Inflammatory macrophage (primary cell): ENCODE data around the gene SLC25A27.

ENCODE experiments used
- DNase-seq, 2 donors: peaks; one replicate each; pipeline ENCODE4 v3.0.0-alpha.2; 2020 to 2022

The SLC25A27 gene

DNA sequence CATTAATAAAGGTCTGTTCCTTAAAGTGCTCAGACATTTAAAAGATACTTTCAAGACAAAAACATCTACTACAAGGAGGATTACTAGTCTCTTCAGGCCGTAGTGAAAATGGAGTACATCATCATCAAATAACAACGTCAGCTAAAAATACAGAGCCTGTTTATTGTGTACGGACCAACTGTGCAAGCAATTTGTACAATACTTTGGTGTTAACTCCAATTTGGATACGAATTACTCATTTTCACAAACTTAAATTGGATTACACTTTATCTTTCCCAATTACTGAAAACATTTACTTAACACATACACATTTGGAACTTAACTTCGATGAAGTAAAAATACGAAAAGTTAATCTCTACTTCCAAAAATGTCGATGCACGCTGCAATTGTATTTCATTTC, 959 bp upstream of the SLC25A27 start:
- DNase-seq = no peak

DNA sequence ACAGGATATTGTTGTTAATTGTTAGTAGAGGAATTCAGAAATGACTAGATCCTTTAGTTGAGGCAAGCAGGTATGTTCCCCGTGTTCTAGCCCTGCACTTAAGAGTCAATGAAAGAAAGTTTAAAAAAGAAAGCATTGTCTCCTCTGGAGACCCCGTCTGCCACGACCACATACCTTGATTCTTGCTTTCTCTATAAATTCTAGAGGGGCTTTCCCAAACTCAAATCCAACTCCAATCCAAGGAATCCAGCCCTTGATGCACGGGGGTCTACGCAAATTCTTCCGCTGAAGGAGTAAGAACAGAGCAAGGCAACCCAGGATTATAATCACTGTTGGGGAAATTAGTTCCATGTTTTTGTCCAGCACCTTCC, 558 bp upstream of the SLC25A27 start:
- DNase-seq = no peak

DNA sequence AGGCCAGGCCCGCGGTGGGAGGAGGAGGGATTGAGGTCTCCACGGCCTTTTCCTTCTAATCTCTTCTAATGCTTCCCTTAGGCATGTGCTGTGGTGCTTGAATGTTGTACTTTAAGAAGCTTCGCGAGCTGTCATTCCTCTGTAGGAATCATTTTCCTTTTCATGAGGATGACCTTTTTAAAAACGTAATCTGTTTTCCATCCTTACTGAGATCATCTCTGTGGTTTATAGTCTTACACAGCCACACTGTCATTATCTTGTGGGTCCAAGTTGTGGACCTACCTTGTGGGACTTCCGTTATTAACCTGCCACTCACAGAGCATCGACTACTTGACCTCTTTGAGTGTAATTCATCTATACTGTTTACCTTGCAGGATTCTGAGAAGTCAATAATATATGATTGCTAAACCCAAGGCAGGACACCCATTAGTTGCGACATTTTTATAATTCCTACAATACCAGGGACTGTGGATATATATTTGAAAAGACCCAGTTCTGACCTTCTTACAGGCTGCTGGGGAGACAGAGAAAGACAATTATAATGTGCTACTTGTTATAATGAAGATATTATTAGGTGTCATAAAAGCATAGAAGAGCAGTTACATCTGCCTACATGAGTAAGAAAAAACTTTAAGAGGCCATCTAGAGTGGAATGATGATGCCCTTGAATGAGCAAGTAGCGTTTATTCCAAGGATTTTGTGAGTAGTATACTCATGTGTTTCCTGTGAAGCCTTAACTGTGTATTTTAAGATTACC, 842 bp downstream of the SLC25A27 start:
- DNase-seq = no peak

DNA sequence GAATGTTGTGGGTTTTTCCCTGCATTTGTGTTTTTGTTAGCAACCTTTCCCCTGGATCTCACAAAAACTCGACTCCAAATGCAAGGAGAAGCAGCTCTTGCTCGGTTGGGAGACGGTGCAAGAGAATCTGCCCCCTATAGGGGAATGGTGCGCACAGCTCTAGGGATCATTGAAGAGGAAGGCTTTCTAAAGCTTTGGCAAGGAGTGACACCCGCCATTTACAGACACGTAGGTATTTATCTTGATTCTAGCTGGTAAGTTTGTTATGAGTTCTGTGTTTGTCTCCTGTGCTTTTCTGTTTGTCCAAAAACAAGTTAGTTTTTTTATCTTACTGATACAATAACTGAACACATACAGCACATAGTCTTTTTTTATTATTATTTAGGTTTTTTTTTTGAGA, 3.0 kb downstream of the SLC25A27 start:
- no peak for DNase-seq

DNA sequence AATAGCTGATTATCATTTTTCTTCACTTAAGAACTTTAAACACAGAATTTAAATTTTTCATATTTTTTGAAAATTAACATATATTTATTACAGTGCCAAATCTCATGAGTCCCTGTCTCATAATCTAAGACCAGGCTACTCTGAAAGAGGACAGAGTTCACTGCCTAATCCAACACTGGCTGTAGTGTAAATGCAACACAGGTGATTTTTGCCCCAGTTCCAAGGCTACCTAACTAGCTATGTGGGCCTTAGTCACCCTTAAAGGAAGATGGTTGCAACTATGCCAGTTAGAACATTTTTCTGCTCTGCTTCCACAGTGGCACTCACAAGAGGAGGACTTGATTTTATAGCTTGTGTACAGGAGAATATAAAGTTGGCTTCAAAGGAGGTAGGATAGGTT, 4.9 kb downstream of the SLC25A27 start:
- DNase-seq = no peak

DNA sequence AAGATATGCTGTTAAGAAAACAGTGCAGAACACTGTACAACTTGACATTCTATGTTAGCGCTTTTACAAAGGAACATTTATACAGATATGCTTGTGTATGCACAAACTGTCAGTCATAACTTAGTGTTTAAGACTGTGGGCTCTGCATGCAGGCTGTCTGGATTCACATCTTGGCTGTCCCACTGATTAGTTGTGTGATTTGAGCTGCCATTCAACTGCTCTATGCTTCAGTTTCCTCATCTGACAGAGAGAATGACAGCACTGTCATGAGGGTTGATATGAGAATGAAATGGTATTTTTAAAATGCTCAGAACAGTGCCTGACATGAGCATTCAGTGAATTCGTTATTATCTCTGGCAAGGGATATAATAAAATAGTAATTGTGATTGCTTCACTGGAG, 8.7 kb downstream of the SLC25A27 start:
- DNase-seq = no peak

DNA sequence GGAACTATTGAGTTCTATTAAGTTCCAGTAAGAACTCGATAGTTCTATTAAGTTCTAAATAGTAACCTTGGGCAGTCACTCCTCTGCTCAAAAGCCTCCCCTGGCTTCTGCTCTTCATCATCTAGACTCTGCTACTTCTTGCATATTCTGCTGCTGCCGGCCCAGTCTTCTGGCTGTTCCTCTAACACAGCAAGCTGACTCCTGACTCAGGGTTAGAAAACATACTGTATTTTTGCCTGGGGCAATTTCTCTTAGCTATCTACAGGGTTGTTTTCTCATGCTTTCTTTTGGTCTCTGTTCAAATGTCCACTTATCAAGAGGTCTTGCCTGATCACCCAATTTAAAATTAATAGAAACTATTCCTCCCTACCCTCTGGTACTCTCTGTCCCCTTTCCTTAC, 14.6 kb downstream of the SLC25A27 start:
- DNase-seq = no peak

DNA sequence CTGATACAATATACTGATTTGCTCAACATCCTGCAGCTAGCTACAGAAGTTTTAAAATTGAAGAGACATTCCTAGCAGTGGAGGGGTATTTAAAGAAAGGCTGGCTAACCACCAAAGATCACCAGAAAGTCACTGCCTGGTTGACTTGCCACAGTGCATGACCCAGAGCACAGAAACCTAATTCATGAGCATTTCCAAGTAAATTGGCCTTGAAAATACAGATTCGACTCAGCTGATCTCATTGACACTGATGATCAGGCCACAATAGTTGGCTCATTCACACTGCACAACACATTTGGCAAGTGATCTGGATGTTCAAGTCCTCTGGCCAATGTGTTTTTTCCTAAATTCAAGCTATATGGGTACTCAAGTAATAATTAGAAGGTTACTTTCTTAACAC, 21.6 kb downstream of the SLC25A27 start:
- DNase-seq = no peak

DNA sequence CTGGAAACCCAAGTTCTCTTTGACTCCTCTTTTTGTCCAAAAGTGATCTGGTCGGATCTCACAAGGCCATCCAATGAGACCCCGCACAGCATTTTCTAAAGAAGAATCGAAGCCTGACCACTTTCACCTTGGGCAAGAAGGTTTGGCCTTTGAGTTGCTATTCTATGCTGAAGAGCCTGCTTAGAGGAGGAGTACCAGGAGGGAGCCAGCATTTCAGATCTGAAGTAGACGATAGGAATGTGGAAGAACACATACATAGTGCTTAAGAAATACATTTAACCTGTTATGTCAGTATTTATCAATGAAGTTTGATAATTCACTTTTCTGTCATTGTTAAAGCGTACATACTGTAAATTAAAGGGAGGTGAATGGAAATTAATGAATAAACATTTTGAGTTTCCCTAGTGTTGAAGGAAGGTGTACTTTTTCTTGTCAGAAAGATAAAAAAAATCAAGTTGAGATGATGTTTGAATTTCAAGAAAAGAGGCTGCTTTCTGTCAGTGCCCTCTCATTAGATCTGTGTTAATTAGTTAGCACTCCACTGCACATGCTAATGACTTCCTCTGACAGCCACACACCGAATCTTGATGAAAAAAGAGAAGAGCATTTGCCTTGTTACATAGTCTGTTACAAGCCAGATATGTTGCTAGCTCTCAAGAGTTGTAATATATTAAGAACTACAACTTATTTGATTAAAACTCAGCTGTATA, 24.0 kb downstream of the SLC25A27 start:
- no peak for DNase-seq

DNA sequence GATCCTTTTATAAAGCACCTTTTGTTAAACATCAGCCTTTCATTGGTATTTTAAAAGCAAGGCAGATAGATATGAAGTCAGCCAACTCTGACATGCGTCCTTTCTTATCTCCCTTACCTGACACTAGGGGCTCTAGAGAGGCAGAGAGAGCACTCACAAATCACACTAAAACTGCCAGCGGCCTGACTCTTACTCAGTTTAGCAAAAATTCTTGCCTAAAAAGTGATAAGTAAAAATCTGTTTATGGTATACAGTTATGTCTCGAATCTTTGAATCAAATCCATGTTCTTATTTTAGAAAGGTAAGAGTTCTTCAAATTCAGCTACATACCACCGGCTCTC, 24.5 kb downstream of the SLC25A27 start:
- no peak for DNase-seq

DNA sequence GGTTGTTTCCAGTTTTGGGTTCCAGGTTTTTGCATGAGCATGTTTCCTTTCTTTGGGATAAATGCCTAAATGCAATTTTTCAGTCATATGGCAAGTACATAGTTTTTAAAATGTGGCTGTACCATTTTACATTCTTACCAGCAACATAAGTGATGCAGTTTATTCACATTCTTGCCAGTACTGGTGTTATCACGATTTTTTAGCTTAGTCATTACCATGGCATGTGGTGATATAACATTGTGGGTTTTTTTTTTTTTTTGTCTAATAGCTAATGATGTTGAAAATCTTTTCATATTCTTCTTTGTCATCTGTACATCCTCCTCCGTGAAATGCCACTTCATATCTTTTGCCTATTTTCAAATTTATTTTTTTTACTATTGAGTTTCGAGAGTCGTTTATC, 32.0 kb downstream of the SLC25A27 start:
- DNase-seq = no peak

DNA sequence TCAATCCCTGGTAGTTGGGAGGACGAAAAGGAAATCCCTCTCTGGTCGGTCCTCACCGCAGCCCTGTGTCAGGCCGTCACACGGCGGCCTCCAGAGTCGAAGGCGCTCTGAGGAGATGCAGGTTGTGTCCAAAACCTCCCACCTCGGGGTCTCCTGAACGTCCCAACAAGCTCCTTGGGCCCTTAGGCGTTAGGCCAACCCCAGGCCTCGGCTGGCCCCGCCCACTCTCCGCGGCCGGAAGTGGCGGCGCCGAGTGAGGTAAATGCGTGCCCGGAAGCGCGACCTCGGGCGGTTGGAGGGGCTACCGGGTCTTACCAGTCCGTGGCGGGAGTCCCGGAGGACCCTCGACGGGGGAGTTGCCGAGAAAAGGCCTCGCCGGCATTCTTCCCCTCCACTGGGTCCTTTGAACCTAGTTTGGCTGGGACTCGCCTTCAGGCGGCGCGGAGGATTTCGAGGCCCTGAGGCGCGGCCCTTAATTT, 34.9 kb downstream of the SLC25A27 start, which contains the start of gene TDRD6:
TDRD6 (plus strand) TSS at position 267 of the 479 bp plus-strand sequence. CDS start 244 bp downstream, outside the sequence.
- no peak for DNase-seq

DNA sequence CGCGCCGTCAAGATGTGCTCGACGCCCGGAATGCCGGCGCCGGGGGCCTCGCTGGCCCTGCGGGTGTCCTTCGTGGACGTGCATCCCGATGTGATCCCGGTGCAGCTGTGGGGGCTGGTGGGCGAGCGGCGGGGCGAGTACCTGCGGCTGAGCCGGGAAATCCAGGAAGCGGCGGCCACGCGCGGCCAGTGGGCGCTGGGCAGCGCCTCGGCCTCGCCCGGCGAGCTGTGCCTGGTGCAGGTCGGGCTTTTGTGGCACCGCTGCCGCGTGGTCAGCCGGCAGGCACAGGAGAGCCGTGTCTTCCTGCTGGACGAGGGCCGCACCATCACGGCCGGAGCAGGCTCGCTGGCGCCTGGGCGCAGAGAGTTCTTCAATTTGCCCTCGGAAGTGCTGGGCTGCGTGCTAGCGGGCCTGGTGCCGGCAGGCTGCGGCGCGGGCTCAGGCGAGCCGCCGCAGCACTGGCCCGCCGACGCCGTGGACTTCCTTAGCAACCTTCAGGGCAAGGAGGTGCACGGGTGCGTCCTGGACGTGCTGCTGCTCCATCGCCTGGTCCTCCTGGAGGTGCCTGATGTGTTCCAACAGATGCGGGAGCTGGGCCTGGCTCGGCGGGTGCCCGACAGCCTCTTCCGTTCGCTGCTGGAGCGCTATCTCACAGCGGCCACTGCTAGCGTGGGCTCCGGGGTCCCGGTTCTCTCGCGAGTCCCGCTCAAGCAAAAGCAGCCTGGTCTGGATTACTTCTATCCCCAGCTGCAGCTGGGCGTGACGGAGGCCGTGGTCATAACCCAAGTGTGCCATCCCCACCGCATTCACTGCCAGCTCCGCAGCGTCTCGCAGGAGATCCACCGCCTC, 35.6 kb downstream of the SLC25A27 start:
- no peak for DNase-seq

DNA sequence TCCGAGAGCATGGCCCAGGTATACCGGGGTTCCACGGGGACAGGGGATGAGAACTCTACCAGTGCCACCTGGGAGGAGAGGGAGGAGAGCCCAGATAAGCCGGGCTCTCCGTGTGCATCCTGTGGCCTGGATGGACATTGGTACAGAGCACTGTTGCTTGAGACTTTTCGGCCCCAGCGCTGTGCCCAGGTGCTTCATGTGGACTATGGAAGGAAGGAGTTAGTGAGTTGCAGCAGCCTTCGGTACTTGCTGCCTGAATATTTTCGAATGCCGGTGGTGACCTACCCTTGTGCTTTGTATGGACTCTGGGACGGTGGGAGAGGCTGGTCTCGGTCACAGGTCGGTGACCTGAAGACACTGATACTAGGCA, 36.2 kb downstream of the SLC25A27 start:
- no peak for DNase-seq

DNA sequence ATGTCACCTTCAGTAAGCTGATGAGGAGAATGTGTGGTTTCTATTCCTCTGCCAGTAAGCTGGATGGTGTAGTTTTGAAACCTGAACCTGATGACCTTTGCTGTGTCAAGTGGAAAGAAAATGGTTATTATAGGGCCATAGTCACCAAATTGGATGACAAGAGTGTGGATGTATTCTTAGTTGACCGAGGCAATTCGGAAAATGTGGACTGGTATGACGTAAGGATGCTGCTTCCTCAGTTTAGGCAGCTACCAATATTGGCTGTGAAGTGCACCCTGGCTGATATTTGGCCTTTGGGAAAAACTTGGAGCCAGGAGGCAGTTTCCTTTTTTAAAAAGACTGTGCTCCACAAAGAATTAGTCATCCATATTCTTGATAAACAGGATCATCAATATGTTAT, 36.9 kb downstream of the SLC25A27 start:
- DNase-seq = no peak

DNA sequence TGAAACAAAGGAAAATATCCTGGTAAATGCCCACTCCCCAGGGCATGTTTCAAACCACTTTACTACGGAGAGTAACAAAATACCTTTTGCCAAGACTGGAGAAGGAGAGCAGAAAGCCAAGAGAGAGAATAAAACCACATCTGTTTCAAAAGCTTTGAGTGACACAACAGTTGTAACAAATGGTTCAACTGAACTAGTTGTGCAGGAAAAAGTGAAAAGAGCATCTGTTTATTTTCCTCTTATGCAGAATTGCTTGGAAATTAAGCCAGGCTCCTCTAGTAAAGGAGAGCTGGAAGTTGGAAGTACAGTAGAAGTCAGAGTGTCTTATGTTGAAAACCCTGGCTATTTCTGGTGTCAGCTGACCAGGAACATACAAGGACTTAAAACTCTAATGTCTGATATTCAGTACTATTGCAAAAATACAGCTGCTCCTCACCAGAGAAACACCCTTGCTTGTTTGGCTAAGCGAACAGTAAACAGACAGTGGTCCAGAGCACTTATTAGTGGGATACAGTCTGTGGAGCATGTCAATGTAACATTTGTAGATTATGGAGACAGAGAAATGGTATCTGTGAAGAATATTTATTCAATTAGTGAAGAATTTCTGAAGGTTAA, 37.5 kb downstream of the SLC25A27 start:
- no peak for DNase-seq

DNA sequence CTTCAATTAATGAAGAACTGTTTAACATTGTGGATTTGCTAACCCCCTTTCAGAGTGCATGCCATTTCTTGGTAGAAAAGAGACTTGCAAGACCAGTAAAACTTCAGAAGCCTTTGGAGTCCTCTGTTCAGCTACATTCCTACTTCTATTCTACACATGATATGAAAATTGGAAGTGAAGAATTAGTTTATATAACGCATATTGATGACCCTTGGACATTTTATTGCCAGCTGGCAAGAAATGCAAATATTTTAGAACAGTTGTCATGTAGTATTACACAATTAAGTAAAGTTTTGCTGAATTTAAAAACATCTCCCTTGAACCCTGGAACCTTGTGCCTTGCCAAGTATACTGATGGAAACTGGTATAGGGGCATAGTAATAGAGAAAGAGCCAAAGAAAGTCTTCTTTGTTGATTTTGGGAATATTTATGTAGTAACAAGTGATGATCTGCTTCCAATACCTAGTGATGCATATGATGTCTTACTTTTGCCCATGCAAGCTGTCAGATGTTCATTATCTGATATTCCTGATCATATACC, 38.2 kb downstream of the SLC25A27 start:
- no peak for DNase-seq

DNA sequence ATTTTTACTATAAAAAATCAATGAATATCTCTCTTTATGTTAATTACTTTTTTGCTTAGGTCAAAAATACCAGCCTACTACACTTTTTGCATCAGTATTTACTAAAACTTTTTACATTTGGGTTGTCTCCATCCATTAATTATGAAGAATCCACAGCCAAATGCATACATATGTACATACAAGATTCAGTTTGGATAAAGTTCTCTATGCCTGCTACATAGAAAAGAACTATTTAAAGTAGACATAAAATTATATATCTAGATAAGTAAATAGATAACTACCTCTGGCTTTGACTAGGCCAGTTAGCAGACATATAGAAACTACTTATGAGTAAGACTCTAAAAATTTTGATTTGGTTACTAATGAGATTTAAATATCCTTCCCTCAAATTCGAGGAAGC, 47.2 kb downstream of the SLC25A27 start:
- no peak for DNase-seq

DNA sequence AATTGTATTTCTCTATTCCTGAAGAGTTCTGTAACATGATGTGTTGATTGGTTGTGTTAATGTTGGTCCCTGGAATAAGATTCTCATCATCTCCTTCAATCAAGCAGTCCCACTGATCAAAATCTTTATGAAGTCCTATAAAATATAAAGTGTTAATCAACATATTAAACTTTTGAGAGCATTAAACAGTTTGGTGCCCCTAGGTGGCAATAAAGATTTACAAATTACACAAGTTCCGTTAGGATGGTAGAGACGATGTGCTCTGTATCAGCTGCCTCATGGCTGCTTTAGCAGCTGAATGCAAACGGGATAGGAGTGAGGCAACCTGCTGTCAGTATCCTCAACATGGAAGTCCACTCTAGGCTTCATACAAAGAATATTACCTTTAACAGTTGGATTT, 51.8 kb downstream of the SLC25A27 start:
- peak; percentile 44 to 71 for DNase-seq

DNA sequence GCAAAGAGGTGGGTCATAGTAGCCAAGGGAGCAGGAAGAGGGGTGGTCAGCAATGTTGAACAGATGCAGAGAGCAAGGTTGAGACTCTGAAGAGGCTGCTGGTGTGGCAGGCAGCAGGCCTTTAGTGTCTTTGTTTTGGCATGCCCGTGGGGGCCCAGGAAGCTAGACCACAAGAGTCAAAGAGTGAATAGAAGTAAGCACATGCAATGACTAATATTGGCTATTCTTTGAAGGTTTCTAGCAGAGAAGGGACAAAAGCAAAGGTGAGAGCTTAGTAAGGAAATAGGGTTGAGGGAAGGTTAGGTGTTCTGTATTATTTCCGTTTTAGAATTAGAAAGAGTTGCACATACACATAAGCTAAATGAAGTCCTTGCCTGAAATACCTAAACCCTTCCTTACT, 53.7 kb downstream of the SLC25A27 start:
- no peak for DNase-seq

DNA sequence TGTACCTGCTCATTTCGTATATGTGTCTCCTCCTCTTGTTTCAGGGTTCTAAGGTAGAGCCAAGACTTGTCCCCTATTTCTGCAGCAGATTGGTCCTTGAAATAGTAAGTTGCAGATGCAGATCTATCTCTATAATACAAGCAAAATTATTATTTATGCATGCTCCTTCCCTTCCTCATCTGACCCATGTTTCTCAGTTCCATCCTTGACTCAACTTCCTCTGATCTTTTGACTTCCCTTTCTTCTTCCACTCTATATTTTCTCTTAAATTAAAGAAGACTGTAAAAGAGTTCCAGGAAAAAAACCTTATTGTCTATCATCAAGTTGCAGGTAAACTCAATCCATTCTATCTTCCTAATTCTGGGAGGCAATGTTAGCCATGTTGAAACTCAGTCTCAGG, 58.7 kb downstream of the SLC25A27 start:
- peak in 1 of 2 donors; percentile 36 for DNase-seq

DNA sequence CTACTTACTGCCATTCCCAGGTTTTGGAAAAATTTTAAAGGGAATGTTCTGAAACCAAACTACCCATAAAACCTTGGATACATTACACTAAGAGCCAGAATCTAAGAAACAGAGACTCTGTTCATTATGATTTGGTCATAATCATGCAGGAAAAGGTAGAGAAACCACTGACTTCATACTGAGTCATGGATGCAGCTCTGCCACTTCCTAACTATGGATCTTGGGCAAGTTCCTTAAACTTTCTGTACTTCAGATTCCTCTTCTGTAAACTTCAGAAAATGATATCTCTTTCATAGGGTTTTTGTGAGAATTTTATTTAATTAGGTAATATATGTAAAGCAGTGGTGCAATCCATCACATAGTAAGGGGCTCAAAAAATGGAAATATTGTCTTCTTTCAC, 62.4 kb downstream of the SLC25A27 start:
- peak; percentile 76 to 83 for DNase-seq

DNA sequence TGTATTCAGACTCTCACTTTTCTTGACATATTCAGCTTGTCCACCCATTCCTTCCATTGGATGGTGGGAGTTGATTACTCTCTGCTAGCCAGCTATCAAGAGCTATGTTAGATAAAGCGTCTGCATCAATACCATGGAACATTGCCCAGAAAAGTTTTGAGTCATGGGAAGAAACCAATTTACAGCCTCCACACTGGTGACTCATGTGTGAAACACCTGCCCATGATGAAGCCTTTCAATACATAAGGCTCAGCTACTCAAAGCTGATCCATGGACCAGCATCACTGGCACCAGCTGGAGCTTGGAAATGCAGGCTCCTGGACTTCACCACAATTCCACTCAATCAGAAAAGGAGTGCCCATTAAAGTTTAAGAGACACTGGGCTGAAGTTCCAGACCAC, 66.3 kb downstream of the SLC25A27 start:
- DNase-seq = no peak
